ENCODE measurements around the gene AGXT2.
A peak's percentile ranks its signal among the peaks of the same experiment; 100 is the strongest.

The AGXT2 gene, protein sequence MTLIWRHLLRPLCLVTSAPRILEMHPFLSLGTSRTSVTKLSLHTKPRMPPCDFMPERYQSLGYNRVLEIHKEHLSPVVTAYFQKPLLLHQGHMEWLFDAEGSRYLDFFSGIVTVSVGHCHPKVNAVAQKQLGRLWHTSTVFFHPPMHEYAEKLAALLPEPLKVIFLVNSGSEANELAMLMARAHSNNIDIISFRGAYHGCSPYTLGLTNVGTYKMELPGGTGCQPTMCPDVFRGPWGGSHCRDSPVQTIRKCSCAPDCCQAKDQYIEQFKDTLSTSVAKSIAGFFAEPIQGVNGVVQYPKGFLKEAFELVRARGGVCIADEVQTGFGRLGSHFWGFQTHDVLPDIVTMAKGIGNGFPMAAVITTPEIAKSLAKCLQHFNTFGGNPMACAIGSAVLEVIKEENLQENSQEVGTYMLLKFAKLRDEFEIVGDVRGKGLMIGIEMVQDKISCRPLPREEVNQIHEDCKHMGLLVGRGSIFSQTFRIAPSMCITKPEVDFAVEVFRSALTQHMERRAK

DNA sequence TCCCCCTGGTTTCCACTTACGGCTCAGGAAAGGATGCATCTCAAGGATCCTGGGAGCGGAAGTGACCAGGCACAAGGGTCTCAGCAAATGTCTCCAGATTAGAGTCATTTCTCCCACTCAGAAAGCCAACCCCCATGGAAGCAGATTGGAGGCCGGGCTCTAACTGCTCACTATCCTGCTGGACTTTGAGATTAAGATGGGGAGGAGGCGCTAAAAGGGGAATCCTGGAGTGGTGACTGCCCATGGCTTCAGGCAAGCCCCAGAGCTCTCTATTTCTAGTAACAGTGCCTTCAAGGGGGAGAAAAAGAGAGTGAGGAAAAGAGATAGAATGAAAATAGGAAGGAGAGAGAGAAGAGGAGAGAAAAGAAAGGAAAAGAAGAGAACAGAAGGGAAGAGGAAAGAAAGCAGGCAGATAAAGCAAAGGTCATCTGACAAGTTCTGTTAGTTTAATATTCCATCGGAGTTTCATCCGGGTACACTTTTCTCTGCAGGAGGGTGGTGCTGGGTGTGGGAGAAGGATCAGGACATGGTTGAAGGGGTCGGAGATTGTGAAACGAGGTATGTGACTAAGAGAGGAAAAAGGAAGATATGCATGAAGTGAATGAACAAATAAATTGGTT lies at the start of gene AGXT2:
AGXT2 (minus strand) TSS at position 165 of the 620 bp plus-strand sequence; CDS start at position 108, 57 bp downstream.
- no peak for DNase-seq

DNA sequence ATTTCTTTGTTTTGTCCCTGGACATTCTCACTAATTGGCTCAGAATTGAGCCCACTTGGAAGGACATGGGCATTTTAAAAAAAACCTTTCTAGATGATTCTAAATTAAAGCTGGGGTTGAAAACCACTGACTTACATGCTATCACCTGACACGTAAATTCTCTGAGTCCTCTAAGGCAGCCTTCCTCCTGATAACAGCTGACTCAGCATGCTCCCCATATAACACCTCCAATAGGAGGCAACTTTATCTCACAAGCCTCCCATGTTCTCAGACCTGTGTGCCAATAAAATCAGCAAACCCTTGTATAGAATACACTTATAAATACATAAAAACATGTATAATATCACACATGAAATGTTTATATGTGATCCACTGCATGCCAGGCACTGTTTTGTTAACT lies 49.2 kb upstream of the AGXT2 start:
- DNase-seq, result no peak

DNA sequence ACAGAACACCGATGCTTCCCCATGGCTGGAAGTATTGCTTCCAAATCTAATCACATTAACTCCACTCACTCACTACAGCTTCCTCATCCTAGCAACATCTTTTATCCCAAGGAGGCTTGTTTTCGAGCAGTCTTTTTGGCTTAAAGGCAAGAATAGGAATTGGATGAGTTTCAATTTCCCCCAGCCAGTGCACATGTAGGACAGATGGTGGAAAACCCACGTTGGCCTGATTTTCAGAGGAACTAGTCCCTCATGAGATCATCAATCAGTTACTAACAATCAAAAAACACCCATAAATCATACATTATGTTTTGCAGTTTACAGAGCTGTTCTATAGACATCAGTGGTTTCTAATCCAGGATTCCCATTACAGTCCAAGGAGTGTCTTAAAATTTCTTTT lies 48.5 kb upstream of the AGXT2 start:
- no peak for DNase-seq

DNA sequence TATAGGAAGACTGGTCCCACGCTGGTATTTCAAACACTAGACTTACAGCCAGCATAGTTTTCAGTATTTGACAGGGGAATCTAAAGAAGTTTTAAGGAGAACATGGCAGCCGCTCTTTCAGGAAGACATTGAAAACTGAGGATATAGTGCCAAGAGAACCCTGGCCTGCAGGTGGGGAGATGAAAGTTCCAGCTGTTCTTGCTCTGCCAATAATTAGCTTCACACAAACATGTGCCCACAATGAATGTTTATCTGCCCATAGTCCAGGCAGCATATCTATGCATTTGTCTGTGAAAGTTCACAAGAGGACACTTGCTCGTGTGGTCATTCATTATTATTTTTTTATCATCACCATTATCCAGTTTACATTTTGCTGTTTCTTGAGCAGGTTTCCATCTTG lies 47.6 kb upstream of the AGXT2 start:
- no peak for DNase-seq

DNA sequence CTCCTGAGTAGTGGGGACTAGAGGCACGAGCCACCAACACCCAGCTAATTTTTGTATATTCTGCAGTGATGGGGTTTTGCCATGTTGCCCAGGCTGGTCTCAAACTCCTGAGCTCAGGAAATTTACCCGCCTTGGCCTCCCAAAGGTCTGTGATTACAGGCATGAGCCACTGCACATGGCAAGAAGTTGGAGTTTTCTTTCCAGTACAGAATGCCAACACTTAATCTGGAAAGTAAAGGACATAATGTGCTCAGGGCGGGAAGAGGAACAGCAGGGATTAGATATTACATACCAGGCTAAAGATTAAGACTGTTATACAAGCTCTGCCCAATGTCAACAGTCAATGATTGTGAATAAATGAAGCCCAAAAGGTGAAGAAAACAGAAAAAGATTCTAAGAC lies 47.2 kb upstream of the AGXT2 start:
- DNase-seq, result no peak

DNA sequence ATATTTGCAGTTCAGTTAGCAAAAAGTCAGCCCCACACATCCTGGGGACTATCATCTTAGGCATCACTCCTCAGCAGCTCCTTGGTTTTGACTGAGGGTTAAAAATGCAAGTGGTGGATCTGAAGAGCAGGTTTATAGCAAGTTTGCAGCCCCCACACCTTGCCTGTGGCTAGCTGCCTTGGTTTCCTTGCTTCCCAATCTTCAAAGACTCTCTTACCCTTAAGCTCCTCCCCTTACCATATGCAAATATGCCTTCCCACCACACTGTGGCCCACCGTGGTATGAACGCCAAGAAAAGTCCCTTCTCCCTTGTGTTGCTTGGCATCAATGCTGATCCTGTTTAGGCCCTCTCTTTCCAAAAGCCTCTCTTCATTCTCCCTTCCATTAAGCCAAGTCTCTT lies 45.0 kb upstream of the AGXT2 start:
- no peak for DNase-seq

DNA sequence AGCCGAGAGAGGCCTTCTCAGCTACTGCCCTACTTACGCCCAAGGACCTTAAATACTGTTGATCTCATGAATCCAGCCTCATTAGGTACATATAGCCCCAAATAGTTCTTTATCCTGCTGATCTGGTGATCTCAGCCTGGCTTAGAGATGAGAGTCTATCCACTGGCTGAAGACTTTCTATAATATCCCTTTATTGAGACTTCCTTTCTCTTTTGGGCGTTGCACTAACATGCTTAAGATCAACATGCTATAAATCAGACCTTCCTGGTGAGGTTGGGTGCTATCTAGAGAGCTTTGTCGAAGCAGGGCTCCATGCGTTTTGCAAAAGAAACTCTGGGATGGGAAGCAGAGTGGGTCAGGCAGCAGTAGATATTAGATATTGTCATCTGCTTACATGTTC lies 44.0 kb upstream of the AGXT2 start:
- no peak for DNase-seq

DNA sequence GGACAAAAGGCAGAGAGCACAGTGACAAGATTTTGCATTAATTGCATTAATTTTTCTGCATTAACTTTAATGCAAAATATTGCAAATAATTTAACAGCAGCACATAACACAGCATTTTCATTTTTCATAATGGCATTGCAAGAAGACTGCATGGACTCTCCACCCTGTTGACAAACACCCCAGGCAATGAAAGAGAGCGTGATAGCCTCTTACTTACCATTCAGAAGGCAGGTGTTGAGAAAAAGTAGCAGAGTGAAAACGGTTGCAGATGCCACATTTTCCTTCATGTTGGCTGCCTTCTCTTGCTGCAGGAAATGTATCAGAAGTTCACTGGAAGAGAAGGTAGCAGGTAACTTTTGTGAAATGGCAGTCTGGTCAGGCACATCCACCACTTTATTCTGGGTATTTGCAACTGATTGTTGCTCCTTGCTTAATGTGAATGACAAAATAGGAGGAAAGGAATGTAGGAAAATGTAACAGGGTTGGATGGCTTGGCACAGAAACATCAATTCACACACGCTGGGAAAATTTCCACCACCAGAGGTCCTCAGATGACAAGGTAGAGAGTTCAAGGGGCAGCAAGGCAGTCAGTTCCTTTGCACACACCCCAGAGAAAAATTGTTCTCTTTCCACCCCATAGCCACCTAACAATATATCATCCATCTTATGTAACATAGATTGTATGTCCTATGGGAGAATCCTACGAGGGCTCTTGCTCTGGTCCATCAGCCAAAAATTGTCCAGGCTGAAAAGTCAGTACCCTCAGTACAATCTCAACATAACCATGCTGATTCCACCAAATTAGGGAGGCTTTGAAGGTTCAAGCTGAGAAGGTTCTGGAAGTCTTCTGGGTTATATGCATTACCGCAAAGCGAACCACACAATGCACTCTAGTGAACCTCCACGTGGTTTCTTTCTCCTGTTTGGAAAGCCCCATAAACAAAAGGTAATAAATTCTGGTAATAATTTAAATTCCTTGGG lies 41.9 kb upstream of the AGXT2 start:
- DNase-seq, result peak; percentile 43 to 51

DNA sequence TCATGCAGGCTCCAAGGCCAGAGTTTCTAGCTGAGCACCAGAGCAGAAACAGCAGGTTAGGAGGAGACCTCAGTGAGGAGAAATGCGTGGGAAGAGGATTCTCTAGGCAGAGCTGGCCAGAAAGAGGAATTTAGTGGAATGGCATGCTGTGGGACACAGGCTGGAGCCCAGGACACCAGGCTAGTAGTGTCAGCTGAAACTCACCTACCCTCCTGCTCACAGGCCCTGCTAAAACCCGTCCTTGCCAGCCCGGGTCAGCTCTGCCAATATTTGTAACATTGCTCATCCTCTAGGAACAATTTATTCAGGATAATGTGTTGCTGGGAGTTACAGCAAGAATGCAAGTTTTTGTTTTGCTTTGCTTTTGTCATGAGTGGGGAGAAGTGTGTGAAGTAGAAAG lies 40.2 kb upstream of the AGXT2 start:
- DNase-seq, result no peak

DNA sequence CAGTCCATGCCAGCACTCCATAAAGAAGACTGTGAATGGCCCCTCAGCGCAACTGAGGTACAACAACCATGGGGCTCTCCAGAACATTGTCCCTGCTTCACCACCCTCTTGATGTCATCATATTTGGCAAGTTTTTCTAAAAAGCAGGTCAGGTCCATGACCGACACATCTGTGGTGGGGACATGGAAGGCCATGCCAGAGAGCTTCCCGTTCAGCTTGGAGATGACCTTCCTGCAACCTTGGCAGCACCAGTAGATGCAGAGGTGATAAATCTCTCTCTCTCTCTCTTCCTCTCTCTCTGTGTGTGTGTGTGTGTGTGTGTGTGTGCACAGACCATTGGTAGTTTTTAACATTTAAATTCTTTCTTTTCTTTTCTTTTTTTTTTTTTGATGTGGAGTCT lies 35.4 kb upstream of the AGXT2 start:
- no peak for DNase-seq

DNA sequence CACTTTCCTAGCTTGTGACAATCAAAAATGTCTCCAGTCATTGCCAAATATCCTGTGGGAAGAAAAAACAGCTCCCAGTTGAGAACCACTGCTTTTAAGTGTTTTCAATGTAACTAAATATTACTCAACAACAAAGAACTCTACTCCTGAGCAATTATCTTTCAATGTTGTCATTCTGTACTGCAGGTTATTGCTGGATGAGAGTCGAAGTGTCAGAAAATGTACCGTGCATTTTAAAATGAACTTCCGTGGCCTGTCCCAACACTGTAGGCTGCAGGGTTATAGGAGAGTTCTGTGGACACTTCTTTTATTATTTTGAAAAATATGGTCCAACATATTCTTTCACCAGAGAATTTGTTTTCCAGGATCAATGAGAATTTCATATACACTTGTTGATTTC lies 34.8 kb upstream of the AGXT2 start:
- DNase-seq, result no peak

DNA sequence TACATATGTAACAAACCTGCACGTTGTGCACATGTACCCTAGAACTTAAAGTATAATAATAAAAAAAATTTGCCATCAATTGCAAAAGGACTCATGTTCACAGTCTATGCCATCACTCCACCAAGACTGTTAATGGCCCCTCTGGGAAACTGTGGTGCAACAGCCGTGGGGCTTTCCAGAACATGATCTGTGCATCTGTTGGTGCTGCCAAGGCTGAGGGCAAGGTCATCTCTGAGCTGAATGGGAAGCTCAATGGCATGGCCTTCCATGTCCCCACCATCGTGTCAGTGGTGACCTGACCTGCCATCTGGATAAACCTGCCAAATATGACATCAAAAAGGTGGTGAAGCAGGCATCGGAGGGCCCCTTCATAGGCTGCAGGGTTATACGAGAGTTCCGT lies 33.4 kb upstream of the AGXT2 start:
- DNase-seq, result no peak

DNA sequence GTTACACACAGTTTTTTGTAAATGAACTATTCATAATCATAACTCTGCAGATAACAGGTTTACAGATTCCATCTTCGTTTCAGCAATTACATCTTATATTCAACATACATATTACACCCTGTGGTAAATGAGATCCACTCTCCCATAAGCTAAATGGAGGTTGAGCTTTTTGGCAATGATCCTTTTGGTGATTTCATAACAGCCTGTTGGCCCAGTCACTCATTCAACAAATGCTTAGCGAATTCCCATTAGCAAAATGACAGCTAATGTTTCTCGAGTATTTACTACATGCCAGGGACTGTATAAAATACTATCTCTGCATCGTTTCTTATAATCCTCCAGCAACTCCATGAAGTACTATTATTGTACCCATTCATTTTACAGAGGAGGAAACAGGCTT lies 25.4 kb upstream of the AGXT2 start:
- DNase-seq, result no peak

DNA sequence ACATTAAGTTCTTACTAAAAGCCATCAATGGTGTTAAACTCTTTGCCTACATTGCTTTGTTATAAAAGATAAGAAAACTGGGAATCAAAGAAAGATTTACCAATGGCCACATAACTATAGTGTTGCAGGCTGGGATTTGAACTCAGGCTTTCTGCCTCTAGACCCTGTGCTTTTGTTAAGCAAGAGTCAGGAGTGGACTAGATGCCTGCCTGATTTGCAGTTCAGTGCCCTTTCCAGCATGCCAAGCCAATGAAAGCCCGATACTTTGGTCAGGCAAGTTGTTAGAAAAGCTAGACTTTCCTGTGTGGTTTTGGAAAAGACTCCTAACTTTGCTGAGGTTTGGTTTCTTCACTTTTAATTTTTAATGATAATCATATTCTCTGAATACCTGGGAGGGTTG lies 21.4 kb upstream of the AGXT2 start:
- DNase-seq, result no peak

DNA sequence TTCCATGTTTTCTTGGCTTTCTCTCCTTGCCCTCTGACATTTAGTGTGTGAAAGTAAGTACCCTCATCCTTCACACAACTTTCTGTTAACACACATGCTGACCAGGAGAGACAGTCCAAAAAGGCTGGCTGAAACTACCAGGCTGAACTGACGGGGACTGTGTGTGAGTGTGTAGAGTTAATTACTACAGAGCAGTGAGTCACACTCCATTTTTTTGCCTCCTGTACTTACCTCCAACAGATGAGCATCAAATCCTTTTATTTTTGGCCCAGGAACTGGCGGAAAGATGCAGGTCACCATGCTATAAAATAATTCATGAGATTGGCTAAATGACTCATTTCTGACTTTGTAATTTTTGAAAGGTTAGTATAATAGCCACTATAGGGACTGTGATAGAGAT lies 20.2 kb upstream of the AGXT2 start:
- DNase-seq, result no peak

DNA sequence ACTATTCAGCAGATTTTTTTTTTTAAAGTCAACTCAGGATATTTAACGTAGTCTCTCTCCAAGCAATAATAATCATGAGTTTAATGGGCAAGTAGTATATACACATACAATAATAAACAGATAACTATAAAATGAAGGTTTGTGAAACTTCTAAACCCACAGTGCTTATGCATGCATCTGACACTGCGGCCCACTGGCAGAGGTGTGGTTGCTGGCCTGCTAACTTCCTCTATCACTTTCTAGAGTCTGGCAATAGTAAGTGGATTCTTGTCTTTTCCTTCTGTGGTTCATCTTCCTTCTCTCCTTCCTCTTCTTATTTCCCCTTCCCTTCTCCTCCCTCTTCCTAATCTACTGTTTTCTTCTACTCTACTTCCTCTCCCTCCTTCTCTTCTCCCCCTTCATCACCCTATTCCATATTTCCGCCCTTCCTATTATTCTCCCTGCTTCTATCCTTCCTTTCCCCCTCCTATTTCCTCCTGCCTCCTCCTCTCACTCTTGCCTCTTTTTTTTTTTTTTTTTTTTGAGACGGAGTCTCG lies 18.6 kb upstream of the AGXT2 start:
- DNase-seq, result no peak

DNA sequence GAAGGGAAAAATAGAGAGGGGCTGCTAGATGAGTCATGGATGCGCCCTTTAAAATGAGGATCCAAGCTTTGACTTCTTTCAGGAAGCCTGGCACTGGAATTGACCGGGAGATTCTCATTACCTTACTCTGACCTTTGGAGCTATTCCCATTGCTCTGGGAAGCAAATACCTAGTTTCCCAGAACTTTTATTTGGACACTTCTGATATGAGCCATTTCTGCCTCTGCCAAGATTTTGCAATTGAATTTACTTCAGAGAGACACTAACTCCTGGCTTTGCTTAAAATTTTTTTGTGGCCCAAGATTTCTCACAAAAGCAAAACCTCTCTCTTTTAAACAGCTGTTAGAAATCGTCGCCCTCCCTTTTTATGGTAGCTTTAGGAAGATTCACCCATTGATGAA lies 15.7 kb upstream of the AGXT2 start:
- DNase-seq, result no peak

DNA sequence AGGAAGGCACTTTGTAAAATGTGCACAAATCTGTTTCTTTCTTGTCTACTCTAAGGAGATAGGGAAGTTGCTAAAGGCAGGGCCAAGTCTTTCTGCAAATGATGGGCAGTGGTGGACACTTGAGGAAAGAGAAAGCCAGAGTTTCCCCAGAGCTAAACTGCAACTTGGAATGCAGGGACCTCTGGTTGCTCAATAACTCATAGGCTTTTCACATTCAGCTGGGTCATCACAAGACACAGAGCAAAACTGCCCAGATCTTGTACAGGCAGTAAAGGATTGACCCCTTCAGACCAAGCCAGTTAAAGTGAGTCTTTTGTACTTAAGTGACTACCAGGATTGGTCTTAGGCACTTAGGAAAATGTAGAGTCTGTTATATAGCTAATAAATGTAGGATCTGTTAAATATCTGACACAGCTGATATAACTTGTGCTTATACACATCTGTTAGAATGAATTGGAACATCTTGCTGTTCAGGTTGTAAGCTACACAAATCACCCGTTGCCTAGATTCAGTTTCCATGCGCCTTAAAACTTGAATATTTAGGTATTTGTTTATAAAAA lies 13.5 kb upstream of the AGXT2 start:
- DNase-seq, result no peak

DNA sequence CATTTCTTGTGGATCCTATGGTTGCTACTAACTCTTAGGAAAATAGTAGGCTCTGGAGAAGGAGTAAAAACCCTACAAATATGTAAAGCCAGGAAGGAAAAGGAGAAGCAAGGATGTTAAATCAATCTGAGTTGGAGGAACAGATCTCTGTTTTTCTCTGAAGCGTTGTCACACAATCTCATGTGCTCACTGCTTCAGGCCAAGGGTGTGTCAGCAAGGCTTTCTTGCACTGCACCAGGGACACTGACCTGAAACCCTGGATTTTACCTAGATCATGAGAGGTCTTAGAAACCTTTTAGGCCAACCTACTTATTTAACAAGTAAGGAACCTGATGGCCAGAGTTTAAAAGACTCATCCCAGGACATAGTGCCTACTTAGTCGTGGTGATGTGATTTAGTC lies 12.5 kb upstream of the AGXT2 start:
- DNase-seq, result no peak

DNA sequence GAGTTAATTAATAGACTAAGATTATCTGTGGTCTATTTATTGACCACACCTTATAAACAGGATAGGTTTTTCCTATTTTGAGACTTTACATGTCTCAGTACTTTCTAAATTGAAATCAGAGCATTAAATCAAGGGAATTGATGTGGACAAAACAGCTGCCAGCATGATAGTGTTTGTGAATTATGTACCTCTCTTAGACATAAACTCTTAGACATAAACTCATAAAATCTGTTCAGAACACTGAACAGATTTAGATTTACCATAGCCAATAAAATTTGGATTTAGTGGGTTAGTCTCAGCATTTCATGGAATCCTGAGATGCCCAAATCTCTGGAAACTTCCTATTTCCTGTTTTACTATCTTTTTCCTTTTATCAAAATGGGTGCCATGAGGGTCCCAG lies 11.5 kb upstream of the AGXT2 start:
- no peak for DNase-seq

DNA sequence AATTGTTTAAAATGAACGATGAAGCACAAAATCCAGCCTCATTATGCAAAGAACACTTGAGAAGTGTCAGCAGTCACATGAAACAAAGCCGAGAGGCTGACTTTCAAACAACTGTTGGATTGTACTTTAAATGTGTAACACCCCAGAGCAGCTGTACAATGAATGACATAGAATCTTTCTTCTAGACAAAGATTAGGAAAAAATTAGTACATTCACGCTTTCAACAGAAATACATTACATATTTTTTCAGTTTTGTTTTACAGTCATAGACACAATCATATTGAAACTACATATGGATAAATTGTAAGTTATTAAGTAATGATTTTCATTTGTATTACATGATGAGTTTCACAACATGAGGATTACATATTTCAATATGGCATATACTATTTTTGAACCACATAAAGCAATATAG lies 10.6 kb upstream of the AGXT2 start:
- DNase-seq, result no peak

DNA sequence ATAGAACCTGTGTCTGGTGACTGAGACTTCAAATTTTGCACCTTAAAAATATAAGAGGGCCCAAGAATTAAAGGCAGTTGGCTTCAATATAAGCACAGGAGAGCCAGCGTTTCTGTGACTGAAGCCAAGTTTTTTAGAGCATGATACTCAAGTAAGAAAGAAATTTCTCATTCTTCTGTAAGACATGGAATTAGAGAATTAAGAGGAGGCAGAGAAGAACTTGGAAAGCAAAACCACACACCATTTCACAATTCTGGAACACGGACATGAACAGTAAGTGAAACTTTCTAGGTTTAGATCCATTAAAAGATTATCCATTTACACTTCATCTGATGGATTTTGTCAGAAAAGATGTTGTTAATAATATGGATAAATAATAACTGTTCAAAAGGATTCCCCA lies 8.9 kb upstream of the AGXT2 start:
- DNase-seq, result no peak

DNA sequence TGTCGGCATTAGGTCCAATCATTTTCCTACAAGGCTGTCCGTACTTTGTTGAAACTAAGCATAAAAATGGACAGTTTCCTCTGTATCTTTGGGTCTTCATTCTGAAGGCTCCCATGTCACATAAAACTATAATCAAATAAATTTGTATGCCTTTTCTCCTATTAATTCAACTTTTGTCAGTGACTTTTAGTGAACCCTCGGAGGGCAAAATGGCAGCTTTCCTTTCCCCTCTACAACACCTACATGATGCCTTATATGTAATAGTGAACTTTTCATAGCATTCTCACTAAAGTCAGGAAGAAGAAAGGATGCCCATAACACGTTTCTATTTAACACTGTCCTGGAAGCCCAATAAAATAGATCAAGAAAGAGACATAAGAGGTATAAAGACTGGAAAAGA lies 5.1 kb upstream of the AGXT2 start:
- no peak for DNase-seq

Measured in activated CD4-positive, alpha-beta T cell treated with anti-CD3 and anti-CD28 coated beads, Interleukin-2, amount 50 U/mL, for 4 hours (primary cell).